NK-92 (cell line): Measurements from ENCODE around the gene SLC34A3.
A peak's percentile ranks its signal among the peaks of the same experiment; 100 is the strongest.

Source experiments
- DNase-seq: peaks from one replicate; lab custom pipeline; 2025; ENCODE audit not compliant: unreplicated experiment; lab: John Stamatoyannopoulos, UW

The SLC34A3 gene

GRCh38 chr9:137217276-137218211 is 13.2 kb upstream of the SLC34A3 start:
- DNase-seq: no peak

DNA sequence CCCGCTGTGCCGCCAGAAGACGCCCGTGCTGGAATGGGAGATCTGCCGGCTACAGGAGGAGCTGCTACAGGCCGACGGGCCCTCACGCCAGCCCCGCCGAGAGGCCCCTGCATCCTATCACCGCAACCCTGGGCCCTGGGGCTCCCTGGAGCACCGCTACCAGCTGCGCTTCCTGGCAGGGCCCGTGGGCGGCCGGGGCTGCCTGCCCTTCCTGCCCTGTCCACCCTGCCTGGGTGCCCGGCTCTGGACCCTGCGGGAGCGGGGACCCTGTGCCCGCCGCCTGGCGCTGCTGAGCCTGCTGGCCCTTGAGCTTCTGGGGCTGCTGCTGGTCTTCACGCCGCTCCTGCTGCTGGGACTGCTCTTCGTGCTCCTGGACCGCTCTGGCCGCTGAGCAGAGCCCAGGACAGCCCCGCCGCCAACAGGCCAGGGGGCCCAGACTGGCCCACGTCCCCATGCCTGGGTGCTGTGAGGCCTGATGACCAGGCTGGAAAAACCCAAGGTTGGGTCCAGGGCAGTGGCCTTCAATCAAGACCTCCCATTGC is 12.4 kb upstream of the SLC34A3 start:
- DNase-seq: no peak

DNA sequence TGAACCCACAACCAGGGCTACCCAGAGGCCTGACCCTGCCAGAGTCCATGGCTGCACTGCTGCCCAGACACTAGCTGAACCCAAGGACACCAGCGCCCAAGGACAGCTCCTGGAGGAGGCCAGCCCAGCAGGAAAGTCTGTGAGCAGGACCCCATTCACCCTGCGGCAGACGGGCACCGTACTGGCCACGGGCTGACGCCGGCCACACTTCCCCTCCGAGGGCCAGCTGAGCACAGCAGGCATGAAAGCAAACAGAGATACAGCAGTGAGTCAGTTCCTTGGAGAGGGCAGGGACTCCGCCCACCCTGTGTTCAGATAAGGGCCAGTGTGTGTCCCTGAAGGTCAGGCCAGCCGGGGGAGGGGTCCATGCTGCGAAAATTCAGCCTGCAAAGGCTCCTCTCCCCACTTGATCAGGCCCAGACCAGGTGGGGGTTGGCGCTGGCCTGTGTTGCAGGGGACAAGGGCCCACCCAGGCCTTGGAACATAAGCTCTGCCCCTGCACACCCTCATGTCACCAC is 11.9 kb upstream of the SLC34A3 start:
- DNase-seq: no peak

DNA sequence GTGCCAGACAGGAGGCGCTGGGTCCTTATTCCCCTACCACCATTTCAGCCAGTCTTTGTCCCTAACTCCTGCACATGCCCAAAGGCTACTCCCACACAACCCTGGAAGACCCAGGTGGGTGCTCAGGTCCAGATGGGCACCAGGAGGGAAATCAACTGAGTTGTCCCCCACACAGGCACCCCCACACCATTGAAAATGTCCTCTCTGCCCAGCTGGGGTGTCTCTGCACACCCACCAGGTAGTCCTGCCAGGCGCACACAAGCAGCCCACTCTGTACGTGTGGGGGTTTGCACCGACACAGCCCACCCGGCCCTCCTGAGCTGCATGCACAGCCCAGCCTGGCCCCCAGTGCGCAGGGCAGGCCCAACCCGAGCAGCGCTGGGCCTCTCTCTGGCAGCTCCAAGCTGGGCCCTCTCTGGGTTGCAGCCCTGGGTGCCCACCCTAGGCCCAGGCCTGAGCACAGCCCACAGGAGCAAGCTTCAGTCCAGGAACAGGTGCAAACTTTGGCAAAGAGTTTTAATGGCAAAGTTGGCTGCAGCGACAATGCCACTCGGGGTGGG is 10.9 kb upstream of the SLC34A3 start:
- no peak for DNase-seq

- DNase-seq: no peak
Observed at GRCh38 chr9:137220317-137221094, 10.2 kb upstream of the SLC34A3 start.

- no peak for DNase-seq
Observed at GRCh38 chr9:137221095-137221505, 9.6 kb upstream of the SLC34A3 start.

- no peak for DNase-seq
Observed at GRCh38 chr9:137221506-137222111, 9.1 kb upstream of the SLC34A3 start.

- DNase-seq: no peak
Observed at GRCh38 chr9:137222190-137223077, 8.3 kb upstream of the SLC34A3 start, which contains the start of gene RNF208. TSS of gene RNF208 (minus strand) at chr9:137222240. CDS start at chr9:137221212, 1,028 bp downstream.

- DNase-seq: peak; percentile 95
Observed at GRCh38 chr9:137223078-137223970, 7.4 kb upstream of the SLC34A3 start.

DNA sequence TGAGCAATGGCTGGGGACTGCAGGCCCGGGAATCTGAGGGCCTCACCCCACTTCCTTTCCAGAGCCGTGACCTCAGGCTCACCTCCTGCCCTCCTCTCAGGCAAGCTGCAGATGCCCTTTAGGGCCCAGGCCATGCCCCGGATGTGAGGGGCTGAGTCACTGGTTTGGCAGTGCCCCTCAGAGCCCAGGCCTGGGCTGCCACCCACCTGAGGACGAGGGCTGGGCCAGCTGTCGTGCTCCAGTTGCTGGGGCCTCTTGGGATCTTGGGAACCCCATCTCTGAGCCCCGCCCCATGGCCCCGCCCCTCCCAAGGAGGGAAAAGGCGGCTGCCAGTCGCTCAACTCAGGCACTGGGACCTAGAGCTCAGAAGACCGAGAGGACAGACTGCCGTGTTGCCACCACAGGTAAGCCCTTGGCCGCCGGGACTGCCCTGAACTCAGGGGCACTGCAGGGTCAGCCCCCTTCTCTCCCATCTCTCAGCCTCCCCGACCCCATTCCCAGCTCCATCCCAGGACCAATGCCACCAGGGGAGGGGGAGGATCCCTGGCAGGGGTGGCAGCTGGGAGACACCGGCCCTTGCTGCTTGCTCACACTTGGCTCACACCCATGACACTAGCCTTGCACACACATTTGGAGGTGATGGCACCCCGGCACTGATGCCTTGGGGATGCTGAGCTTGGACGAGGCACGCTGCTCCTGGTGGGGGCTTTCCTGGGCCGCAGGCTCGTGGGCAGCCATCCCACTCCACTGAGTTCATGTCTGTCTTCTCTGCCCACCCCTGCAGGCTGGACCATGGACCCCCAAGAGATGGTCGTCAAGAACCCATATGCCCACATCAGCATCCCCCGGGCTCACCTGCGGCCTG is 5.6 kb upstream of the SLC34A3 start, which contains the start of gene CYSRT1:
Gene CYSRT1, plus strand, starts transcription at position 345 of the 865 bp plus-strand sequence. Its CDS starts 448 bp downstream, at position 793.
- no peak for DNase-seq

GRCh38 chr9:137225699-137226331 is 4.9 kb upstream of the SLC34A3 start:
- DNase-seq: no peak

DNA sequence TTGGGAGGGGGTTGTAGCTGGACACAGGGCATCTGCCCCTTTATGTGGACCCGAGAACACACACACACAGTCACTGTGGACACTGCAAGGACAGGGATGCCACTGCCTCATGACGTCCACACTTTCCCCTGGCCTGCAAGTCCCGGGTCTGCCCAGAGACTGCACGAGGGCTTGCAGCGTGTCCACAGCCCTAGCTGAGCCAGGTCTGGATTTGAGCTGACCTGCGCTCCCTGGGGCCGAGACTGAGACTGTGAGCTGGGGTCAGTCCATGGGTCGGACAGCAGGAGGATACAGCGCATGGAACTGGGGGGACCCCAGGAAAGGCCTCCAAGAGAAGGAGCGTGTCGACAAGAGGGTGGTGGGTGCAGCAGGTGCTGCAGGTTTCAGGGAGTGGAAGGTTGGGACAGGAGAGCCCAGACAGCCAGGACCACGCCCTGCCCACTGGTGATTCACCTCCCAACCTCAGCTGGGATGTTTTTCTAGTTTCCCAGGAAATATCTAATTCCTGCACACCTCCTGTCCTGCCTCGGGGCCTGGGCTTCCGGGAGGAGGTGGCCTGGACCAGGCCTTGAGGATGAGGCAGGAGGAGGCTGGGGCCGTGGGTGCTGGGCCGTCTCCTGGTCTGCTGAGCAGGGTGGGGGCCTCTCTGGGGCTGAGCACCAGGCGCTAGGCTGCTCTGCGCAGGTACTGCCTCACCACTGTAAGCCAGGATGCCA is 4.2 kb upstream of the SLC34A3 start:
- DNase-seq: no peak

DNA sequence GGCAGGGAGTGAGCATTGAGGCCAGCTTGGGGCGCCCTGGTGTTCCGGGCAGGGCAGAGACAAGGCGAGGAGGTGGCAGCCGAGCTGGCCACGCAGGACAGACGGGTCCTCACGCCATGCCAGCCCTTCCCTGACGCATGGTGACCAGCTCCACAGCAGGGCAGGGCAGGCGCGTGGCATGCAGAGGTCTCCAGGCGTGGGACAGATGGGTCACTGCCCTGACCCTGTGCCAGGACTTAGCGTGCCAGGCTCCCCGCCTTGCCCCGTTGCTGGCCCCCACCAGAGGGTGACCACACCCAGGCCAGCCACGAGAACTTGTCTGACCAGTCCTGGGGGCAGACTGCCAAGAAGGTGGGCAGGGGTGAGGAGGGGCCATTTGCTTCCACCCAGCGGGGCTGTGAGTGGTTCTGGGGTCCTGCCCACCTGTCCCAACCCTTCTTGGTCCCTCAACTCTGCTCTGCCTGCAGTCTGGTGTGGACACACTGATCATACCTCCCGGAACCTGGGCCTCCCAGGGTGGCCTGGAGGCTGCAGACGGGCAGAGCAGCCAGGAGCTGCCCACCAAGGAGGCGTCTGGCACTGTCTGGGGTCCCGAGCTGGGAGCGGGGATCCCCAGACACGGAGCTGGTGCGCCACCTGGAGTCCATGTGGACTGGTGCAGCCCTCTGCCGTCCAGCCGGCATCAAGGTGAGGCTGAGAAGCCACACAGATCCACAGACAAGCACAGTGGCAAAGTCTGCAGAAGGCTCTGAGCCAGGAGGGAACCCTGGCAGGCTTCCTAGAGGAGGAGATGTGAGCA is 3.4 kb upstream of the SLC34A3 start, which contains the start of gene RNF224:
Gene RNF224, plus strand, starts transcription at position 449 of the 799 bp plus-strand sequence. CDS start 834 bp downstream, outside the sequence.
- no peak for DNase-seq

DNA sequence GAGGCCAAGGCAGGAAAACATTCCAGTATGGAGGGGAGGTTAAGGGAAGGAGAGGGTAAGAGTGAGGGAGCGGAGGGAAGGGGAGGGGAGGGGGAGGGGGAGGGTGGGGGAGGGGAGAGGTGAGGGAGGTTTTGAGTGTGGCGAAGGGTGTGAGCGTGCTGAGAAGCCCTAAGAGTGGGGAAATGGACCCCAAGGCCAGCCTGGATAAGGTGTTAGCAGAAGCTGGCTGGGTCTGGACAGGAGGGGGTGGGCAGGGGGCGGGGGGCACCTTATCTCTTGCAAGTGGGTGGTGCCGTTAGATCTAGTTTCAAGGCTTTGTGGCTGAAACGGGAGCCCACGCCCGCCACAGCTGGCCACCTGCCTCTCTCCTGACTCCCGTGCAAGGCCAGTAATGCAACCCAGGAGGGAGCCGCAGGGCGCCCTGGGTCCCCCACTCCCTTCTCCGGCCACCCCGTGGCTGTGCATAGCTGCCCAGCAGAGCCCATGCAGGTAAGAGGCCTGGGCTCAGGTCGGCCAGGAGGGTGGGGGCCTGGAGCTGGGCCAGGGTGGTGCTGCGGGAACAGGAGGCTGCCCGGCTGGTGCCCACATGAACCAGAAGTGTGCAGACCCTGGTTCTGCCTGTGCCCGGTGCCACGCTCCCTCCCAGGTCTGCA is 2.7 kb upstream of the SLC34A3 start:
- DNase-seq: no peak

GRCh38 chr9:137228506-137228967 is 2.2 kb upstream of the SLC34A3 start:
- no peak for DNase-seq
